Rectal smooth muscle tissue (tissue), 1 donor: ENCODE results near the gene PAGE2B.
"Not testable (repeated sequence)": the region's sequence is repeated elsewhere in the genome, so short reads cannot be mapped to it uniquely, and the experiment has no call there.

Experiments
- H3K27ac ChIP-seq: one replicate; pipeline ENCODE4 v1.7.0; 2013; ENCODE audit warnings: low read depth, low read length, inconsistent platforms
- H3K27me3 ChIP-seq: one replicate; pipeline ENCODE4 v1.7.0; 2013; ENCODE audit warnings: low read length; ENCODE audit not compliant: control insufficient read depth, insufficient read depth
- H3K36me3 ChIP-seq: one replicate; pipeline ENCODE4 v1.7.0; 2013; ENCODE audit warnings: low read length; ENCODE audit not compliant: control insufficient read depth, insufficient read depth
- H3K4me1 ChIP-seq: one replicate; pipeline ENCODE4 v1.7.0; 2013; ENCODE audit warnings: low read length; ENCODE audit not compliant: control insufficient read depth, insufficient read depth
- H3K4me3 ChIP-seq: one replicate; pipeline ENCODE4 v1.7.0; 2013; ENCODE audit warnings: low read length
- H3K9ac ChIP-seq: one replicate; pipeline ENCODE4 v1.7.0; 2013; ENCODE audit warnings: low read length

Gene PAGE2B, protein sequence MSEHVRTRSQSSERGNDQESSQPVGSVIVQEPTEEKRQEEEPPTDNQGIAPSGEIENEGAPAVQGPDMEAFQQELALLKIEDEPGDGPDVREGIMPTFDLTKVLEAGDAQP

DNA sequence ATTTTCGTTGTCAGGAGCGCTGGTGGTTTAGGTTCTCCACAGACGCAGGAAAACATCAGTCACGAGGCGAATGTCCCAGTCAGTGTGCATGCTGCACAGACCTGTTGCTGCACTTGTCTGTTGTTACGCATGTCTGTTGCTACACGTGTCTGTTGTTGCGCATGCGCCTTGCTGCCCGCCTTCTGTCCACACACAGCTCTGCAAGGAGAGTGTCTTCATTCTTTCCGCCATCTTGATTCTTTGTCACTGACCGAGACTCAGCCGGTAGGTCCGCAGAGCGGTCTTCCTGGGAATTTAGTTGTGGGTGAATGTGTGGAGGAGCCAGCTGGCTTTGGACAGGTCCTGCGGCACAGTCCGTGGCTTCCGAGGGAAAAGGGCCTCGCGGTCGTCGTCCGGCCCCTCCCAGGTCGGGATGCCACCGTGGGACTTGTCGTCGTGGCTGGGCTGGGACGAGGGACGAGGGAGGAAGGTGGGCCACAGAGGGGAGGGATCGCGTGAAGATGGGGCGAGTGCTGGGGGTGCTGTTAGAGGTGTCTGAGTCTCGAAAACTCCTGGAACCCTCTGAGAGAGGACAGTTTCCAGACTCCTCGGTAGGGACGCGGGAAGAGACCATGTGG lies at the start of gene PAGE2B:
PAGE2B (plus strand) TSS at position 180 of the 617 bp plus-strand sequence. CDS start 1,012 bp downstream, outside the sequence.
- Histone ChIP-seq H3K27ac (no peak within 1 kb of the TSS), H3K4me3 (no peak within 1 kb of the TSS), H3K4me1 (no peaks in the 10 kb centered on the region), H3K9ac (no peak within 1 kb of the TSS), H3K27me3 (no peaks in the 10 kb centered on the region), H3K36me3 (no peaks in the 10 kb centered on the region)

DNA sequence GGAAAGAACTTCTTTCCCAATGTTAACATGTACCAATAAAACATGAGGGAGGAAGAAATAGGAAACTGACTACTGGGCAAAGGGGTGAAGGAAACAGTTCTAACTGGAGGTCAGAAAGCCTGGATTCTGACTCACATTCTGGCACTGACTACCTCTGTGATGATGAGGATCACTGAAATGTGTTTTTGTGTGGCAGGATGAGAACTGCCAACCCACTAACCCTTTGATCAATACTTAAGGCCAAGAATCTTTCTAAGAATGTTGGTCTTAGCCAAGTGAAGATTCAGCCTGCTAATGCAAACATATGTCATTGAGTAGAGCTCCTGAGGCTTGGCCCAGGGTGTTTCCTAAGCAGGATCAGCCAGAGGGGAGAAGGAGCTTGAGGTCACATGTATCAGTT lies 48.7 kb upstream of the PAGE2B start:
- H3K27ac ChIP-seq: no peak overlapping the region
- H3K4me1 ChIP-seq: no peaks in the 10 kb centered on the region
- no peaks in the 10 kb centered on the region for H3K36me3 ChIP-seq
- no peaks in the 10 kb centered on the region for H3K27me3 ChIP-seq
- no peak overlapping the region for H3K4me3 ChIP-seq
- no peak overlapping the region for H3K9ac ChIP-seq

DNA sequence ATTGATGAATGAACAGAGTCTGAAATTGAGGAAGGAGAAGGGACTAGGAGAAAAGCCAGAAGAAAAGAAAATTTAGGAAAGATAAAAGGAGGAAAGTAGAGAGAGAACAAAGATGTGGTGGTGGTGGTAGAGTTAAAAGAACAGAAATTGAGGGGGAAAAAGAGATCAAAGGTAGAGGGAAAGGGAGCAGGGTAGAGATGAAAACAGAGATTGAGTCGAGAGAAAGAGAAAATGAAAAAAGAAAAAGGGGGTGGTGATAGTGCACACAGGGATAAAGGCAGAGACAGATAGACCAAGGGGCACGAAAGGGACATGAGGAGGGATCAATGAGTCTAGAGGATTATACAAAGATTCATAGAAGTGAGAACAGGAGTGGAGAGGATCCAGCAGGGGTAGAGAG lies 48.0 kb upstream of the PAGE2B start:
- Histone ChIP-seq H3K36me3 (no peaks in the 10 kb centered on the region), H3K4me1 (no peaks in the 10 kb centered on the region), H3K27me3 (no peaks in the 10 kb centered on the region), H3K9ac (no peak overlapping the region), H3K27ac (no peak overlapping the region), H3K4me3 (no peak overlapping the region)

DNA sequence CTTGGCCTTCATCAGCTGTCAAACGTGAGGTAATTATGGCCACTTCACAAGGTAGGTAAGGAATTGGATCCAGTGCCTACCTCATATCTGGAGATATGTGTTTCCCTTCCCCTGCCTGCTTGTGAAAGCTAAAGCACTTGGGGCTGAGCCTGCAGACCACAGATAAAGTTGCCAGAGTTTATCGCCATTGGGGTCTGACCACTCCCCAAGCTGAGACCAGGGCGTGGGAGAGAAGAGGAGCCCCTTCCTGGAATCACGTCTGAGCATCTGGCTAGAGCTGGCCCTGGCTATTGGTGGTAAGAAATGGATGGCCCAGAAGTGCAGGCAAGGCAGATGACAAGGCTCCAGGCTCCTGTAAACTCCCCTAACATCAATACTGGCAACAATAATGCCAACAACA lies 46.8 kb upstream of the PAGE2B start:
- no peaks in the 10 kb centered on the region for H3K27me3 ChIP-seq
- H3K9ac ChIP-seq: no peak overlapping the region
- no peak overlapping the region for H3K27ac ChIP-seq
- no peak overlapping the region for H3K4me3 ChIP-seq
- no peaks in the 10 kb centered on the region for H3K4me1 ChIP-seq
- H3K36me3 ChIP-seq: no peaks in the 10 kb centered on the region

DNA sequence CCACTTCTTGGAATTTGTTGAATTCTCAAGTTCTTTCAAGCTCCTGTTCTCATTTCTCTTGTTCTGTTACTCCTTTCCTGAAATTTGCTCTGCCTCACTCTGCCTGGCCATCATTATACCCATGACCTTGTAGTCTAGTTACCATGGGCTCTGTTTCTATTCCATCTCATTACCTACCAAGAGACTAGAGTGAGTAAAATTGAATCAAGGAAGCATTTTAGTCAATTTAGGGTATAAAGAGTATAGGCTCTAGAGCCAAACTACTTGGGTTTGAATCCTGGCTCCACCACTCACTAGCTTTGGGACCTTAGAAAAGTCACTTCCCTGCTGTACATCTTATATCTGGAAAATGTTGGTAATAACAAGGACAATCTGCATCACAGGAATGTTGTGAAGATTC lies 46.2 kb upstream of the PAGE2B start:
- H3K4me3 ChIP-seq: no peak overlapping the region
- H3K36me3 ChIP-seq: no peaks in the 10 kb centered on the region
- no peaks in the 10 kb centered on the region for H3K27me3 ChIP-seq
- no peak overlapping the region for H3K27ac ChIP-seq
- H3K4me1 ChIP-seq: no peaks in the 10 kb centered on the region
- no peak overlapping the region for H3K9ac ChIP-seq

DNA sequence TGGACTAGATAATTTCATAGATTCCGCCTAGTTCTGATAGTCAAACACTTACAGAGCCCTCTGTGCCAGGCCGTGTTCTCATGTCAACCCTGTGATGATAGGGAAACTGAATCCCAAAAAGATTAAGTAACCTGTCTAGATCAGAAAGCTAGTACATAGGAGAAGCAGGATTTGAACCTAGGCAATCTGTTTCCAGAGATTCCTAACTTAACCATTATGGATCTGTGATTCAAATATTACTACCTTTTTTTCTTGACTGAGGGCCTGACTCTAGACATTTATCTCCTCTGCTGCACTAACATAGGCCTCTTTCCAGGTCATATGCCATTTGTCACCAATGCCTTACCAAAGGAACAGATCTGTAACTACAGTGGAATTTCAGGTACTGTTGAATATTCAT lies 45.5 kb upstream of the PAGE2B start:
- Histone ChIP-seq H3K36me3 (no peaks in the 10 kb centered on the region), H3K9ac (no peak overlapping the region)

DNA sequence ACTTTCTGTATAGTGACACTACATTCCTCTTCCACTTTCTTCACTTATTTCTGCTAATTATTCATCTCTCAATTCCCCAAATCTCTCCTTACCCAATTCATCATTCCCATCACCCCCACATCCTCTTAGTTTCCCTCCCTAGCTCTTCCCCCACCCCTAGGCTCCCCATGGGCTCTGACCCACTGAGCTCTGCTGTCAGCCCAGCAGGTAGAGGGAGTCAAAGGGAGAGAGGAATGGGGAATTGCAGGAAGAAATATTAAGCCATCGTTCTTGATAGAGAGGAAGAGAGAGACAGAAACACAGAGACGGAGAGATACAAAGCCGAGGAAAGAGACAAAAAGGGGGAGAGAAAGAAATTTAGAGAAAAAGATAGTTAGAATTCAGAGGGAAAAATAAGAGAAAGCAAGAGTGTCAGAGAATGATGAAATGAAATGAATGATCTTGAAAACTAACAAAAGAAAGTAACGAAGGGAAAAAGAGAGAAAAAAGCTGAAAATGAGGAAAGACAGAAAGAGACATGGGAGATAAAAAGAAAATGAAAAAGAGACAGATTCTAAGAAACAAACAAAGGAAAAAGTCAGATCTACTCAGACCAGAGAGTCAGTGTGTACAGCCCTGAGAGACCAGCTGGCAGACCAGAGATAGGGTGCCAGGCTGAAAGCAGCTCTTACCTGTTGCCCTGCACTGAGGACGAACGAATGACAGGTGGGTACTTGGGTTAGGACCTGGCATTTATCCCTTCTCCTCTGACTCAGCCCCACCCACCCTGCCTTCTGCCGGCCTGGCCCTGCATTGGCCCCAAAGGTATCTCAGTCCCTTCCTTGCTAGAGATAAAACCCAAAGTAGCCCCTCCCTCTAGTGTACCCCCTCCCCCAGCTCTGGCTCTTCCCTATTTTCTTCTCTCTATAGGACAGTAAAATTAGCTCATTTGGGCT lies 44.3 kb upstream of the PAGE2B start, which contains the start of gene ALAS2:
ALAS2 (minus strand) TSS at position 707 of the 935 bp plus-strand sequence. CDS start 4,977 bp downstream, outside the sequence.
- no peaks in the 10 kb centered on the region for H3K27me3 ChIP-seq
- no peaks in the 10 kb centered on the region for H3K4me1 ChIP-seq
- no peaks in the 10 kb centered on the region for H3K36me3 ChIP-seq
- H3K4me3 ChIP-seq: no peak within 1 kb of the TSS
- H3K9ac ChIP-seq: no peak within 1 kb of the TSS
- no peak within 1 kb of the TSS for H3K27ac ChIP-seq

More for the DNA sequence above, 45.5 kb upstream of the PAGE2B start:
- no peaks in the 10 kb centered on the region for H3K27me3 ChIP-seq
- no peak overlapping the region for H3K27ac ChIP-seq
- no peak overlapping the region for H3K4me3 ChIP-seq
- H3K4me1 ChIP-seq: no peaks in the 10 kb centered on the region

DNA sequence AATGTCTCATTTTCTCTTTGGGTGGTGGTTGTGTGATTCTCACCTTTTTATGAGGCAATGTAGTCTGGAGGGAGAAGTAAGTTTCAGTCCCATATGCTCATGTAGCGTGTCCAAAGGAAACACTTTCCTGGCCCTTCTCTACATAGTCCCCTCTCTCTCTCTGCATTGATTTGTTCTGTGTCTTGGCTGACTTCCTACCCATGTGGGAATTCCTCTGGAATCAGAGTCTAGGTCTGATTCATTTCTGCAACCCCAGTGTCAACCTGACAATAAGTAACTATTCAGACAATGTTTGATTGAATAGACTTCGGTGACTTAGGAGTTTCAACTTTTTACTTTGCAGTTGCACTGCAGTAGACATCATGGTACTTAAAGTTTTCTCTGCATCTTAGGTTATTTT lies 41.4 kb upstream of the PAGE2B start:
- Histone ChIP-seq H3K27me3 (no peaks in the 10 kb centered on the region), H3K36me3 (no peaks in the 10 kb centered on the region), H3K9ac (no peak overlapping the region), H3K27ac (no peak overlapping the region), H3K4me1 (no peaks in the 10 kb centered on the region), H3K4me3 (no peak overlapping the region)

DNA sequence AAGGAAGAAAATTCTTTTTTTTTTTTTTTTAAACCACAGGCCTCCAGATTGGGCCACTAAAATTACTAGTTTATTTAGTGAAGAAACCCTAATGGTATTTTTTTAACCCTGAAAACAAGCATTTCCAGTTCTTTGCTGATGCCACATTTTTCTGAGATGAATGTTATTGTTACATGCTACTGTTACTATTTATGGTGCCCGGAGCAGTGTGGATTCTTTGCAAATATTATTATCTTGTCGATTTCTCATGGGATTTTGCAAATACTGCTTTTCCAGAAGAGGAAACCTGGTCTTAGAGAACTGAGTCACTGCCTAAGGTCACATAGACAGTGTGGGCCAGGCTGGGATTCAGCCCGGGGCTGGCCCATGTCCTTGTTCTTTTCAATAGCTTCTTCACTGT lies 35.4 kb upstream of the PAGE2B start:
- no peak overlapping the region for H3K4me3 ChIP-seq
- H3K36me3 ChIP-seq: no peaks in the 10 kb centered on the region
- H3K27me3 ChIP-seq: no peaks in the 10 kb centered on the region
- H3K4me1 ChIP-seq: no peaks in the 10 kb centered on the region
- no peak overlapping the region for H3K9ac ChIP-seq
- no peak overlapping the region for H3K27ac ChIP-seq

DNA sequence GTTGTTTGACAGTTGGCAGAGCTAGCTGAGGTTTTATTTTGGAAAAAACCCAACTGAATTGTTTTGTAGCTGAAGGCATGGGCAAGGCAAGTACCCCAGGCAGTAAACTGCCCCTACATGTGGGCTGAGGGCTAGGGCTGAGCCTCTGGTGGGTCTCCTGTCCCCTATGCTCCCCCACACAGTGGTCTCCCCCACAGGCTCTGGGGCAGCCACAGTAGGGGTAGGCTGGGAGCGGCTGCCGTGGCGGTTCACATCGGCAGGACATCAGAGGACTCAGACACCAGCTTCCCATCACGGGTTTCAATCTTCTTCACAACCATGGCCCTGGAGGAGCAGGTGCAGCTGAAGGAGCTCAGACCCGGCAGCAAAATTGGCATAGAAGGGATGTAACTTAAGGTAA lies 33.3 kb upstream of the PAGE2B start:
- Histone ChIP-seq H3K4me3 (no peak overlapping the region), H3K36me3 (no peaks in the 10 kb centered on the region), H3K27ac (no peak overlapping the region), H3K27me3 (no peaks in the 10 kb centered on the region), H3K4me1 (no peaks in the 10 kb centered on the region), H3K9ac (no peak overlapping the region)

DNA sequence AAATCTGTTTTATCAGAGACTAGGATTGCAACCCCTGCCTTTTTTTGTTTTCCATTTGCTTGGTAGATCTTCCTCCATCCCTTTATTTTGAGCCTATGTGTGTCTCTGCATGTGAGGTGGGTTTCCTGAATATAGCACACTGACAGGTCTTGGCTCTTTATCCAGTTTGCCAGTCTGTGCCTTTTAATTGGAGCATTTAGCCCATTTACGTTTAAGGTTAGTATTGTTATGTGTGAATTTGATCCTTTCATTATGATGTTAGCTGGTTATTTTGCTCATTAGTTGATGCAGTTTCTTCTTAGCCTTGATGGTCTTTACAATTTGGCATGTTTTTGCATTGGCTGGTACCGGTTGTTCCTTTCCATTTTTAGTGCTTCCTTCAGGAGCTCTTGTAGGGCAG lies 24.2 kb upstream of the PAGE2B start:
- not testable (repeated sequence) for H3K4me1 ChIP-seq, H3K27me3 ChIP-seq, H3K9ac ChIP-seq, H3K4me3 ChIP-seq, H3K27ac ChIP-seq, H3K36me3 ChIP-seq

DNA sequence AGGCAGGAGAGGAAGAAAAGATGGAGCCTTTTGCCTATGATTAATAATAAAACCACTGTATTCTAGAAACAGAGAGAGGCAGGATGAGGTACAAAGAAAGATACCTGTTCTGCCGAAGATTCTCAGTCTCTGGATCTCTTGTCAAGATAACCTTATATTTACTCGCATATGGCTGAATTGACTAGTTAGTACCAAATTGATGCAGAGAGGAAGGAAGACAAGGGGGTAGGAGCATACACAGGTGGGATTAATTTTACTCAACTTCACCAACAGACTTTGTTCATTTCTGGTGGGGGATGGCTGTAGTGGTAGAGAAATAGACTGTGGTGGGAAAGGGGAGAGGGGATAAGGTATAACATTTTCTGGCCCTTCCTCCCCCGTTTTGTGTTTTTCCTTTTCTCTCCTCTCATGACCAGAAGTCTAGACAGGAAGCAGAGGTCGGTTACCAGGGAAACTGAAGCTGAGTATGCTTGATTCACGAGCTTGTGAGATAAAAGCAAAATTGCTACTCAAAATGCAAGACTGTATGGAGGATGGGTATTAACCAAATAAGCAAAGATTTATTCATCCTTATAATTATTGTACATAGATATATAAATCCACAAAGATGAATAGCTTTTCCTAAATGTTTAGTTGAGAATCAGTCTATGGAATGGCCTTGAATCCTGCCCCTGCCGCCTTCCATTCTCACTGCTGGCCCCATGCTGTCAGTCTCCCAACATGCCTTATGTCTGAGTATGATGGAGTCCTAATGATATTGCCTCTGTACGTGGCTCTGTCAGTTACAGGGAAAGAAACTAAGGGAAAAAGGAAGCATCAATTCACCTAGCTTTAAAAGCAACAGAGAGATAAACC lies 17.8 kb upstream of the PAGE2B start:
- H3K9ac ChIP-seq: no peak overlapping the region
- H3K27ac ChIP-seq: no peak overlapping the region
- H3K27me3 ChIP-seq: no peaks in the 10 kb centered on the region
- no peaks in the 10 kb centered on the region for H3K36me3 ChIP-seq
- H3K4me1 ChIP-seq: no peaks in the 10 kb centered on the region
- peak overlapping the region; percentile 36 for H3K4me3 ChIP-seq
